Muscle of leg (tissue), 11 donors: ENCODE measurements around the gene ARL11. TPM values are rescaled to one million over a fixed set of nuclear protein-coding genes. Genes with fewer than 3 reads are reported as not detected.
"Not testable (repeated sequence)": the region's sequence is repeated elsewhere in the genome, so short reads cannot be mapped to it uniquely, and the experiment has no call there.

Source experiments
- DNase-seq: peaks from one replicate; pipeline ENCODE4 v3.0.0; 2013
- H3K27ac ChIP-seq: one replicate; pipeline ENCODE4 v1.5.1; 2013; ENCODE audit warnings: mild to moderate bottlenecking, low read length, control low read depth
- H3K27me3 ChIP-seq: one replicate; pipeline ENCODE4 v1.6.1; 2013; ENCODE audit warnings: low read length; ENCODE audit not compliant: control insufficient read depth, insufficient read depth
- H3K36me3 ChIP-seq: one replicate; pipeline ENCODE4 v1.6.1; 2013; ENCODE audit warnings: low read length; ENCODE audit not compliant: control insufficient read depth, insufficient read depth
- H3K4me1 ChIP-seq: one replicate; pipeline ENCODE4 v1.6.1; 2013; ENCODE audit warnings: low read length; ENCODE audit not compliant: control insufficient read depth, insufficient read depth
- H3K4me3 ChIP-seq: one replicate; pipeline ENCODE4 v1.5.1; 2013; ENCODE audit warnings: low read length, control low read depth
- H3K9me3 ChIP-seq: replicated peaks from 2 replicates; pipeline ENCODE4 v1.6.1; 2013; ENCODE audit warnings: low read depth, low read length; ENCODE audit not compliant: control insufficient read depth
- WGBS: methylation state at CpG from one replicate; pipeline ENCODE4 v1.1.5; 2013; ENCODE audit warnings: missing lambda C conversion rate; ENCODE audit not compliant: insufficient coverage; 5-methylcytosine and 5-hydroxymethylcytosine counted together
- polyA plus RNA-seq, 8 donors: library from polyadenylated mRNA; unstranded; fragments of 120-200 nt; gene quantifications; one replicate each; pipeline versions ENCODE4 v1.2.1 to v1.2.3, GENCODE V29; 2013; ENCODE audit warnings: inconsistent platforms in 1 of 8, low replicate concordance in 1 of 8; ENCODE audit not compliant: insufficient read length in 8 of 8, insufficient read depth in 1 of 8
- total RNA-seq: library from RNA; stranded (reverse); fragments of 120-200 nt; gene quantifications from one replicate; pipeline ENCODE4 v1.2.4, GENCODE V29; 2013

The ARL11 gene
- total and polyA plus RNA-seq, 9 donors: 0.23 to 0.83 (median 0.40) TPM

- no peaks in the 10 kb centered on the region for H3K36me3 ChIP-seq
- no peaks in the 10 kb centered on the region for H3K4me1 ChIP-seq
- H3K4me3 ChIP-seq: no peak overlapping the region
- no peak for DNase-seq
- H3K9me3 ChIP-seq: no peaks in the 10 kb centered on the region
- H3K27me3 ChIP-seq: no peaks in the 10 kb centered on the region
- H3K27ac ChIP-seq: no peak overlapping the region
Measured at GRCh38 chr13:49594576-49594975, 33.7 kb upstream of the ARL11 start.

DNA sequence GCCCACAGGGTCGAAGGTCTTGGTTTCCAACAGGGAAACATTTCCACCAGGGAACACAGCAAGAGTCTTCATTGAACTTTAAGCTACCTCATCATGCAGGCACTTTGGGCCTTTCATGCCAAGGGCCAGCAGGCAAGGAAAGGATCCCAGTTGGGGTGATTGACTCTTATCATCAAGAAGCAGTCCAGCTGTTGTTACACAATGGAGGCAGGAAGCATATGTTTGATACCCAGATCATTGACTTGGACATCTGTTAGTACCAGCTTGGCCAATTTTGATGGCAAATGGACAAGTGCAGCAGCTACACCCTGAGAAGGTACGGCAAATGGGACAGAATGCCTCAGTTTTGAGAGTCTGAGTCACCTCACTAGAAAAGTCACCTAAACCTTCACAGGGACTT lies 32.1 kb upstream of the ARL11 start:
- Histone ChIP-seq H3K4me3 (no peak overlapping the region), H3K4me1 (no peaks in the 10 kb centered on the region), H3K9me3 (no peaks in the 10 kb centered on the region), H3K27me3 (no peaks in the 10 kb centered on the region), H3K36me3 (no peaks in the 10 kb centered on the region), H3K27ac (no peak overlapping the region)
- no peak for DNase-seq
- no CpG with 5 or more reads among the region's 2 CpGs for WGBS

DNA sequence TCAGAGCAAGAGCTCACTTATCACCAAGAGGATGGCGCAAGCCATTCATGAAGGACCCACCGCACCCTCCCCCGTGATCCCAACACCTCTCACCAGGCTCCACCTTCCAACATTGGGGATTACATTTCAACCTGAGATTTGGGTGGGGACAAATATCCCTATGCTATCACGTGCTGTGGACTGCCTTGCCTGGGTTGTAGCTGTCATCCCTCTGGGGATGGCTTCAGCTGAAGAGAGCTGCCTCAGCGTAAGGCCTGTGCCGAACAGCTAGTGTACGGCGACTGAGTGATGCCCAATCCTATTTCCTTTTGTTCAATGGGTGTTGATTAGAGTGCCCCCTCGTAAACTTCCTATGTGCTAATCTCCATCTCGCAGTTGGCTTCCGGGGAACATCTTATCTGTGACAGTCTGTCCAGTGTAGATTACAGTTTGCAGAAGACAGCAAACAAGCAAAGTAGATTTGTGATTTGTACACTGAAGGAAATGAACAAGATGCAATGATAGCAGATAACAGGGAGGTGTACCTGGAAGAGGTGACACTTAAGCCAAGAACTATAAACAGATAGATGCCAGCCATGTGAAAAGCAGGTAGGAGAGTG lies 31.2 kb upstream of the ARL11 start:
- Histone ChIP-seq H3K36me3 (no peaks in the 10 kb centered on the region), H3K4me3 (no peak overlapping the region), H3K4me1 (no peaks in the 10 kb centered on the region), H3K27me3 (no peaks in the 10 kb centered on the region), H3K9me3 (no peaks in the 10 kb centered on the region), H3K27ac (no peak overlapping the region)
- DNase-seq: no peak
- 100% methylated on average over 2 of the region's 11 CpGs for WGBS

DNA sequence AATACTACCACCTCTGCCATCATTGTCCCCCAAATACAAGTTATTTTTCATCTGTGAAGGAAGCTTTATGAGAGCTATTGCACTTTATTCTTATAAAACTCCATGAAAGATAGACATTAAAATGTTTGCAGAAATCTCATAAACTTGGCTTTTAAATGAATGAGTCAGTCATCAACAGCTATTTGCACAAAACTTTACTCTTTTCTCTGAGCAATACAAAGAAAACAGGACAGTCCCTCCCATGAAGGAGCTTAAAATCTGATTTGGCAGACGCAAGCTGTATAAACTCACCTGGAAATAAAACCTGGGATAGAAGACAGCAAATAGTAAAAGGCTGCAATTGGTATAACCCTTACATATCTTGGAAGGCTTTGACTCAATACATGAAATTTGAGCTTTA lies 26.3 kb upstream of the ARL11 start:
- Histone ChIP-seq H3K27ac (no peak overlapping the region), H3K4me1 (no peaks in the 10 kb centered on the region), H3K4me3 (no peak overlapping the region), H3K9me3 (no peaks in the 10 kb centered on the region), H3K36me3 (no peaks in the 10 kb centered on the region), H3K27me3 (no peaks in the 10 kb centered on the region)
- DNase-seq: no peak
- no CpG with 5 or more reads among the region's 1 CpG for WGBS

DNA sequence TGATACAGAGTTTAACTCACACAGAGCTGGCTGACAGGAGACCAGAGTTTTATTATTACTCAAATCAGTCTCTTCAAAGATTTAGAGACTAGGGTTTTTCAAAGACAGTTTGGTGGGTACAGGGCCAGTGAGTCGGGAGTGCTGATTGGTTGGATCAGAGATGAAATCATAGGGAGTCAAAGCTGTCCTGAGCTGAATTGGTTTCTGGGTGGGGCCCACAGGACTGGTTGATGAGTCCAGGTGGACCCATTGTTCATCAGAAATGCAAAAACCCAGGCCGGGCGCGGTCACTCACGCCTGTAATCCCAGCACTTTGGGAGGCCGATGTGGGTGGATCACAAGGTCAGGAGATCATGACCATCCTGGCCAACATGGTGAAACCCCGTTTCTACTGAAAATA lies 25.7 kb upstream of the ARL11 start:
- H3K4me1 ChIP-seq, H3K9me3 ChIP-seq, H3K36me3 ChIP-seq, H3K27ac ChIP-seq, H3K4me3 ChIP-seq, DNase-seq, H3K27me3 ChIP-seq: not testable (repeated sequence)
- 87% methylated on average over 7 of the region's 7 CpGs for WGBS

GRCh38 chr13:49604570-49604969 lies 23.7 kb upstream of the ARL11 start:
- no peak for DNase-seq
- H3K9me3 ChIP-seq: no peaks in the 10 kb centered on the region
- H3K4me3 ChIP-seq: no peak overlapping the region
- no peak overlapping the region for H3K27ac ChIP-seq
- H3K27me3 ChIP-seq: no peaks in the 10 kb centered on the region
- 42% methylated on average over 4 of the region's 5 CpGs for WGBS
- no peaks in the 10 kb centered on the region for H3K4me1 ChIP-seq
- H3K36me3 ChIP-seq: no peaks in the 10 kb centered on the region

DNA sequence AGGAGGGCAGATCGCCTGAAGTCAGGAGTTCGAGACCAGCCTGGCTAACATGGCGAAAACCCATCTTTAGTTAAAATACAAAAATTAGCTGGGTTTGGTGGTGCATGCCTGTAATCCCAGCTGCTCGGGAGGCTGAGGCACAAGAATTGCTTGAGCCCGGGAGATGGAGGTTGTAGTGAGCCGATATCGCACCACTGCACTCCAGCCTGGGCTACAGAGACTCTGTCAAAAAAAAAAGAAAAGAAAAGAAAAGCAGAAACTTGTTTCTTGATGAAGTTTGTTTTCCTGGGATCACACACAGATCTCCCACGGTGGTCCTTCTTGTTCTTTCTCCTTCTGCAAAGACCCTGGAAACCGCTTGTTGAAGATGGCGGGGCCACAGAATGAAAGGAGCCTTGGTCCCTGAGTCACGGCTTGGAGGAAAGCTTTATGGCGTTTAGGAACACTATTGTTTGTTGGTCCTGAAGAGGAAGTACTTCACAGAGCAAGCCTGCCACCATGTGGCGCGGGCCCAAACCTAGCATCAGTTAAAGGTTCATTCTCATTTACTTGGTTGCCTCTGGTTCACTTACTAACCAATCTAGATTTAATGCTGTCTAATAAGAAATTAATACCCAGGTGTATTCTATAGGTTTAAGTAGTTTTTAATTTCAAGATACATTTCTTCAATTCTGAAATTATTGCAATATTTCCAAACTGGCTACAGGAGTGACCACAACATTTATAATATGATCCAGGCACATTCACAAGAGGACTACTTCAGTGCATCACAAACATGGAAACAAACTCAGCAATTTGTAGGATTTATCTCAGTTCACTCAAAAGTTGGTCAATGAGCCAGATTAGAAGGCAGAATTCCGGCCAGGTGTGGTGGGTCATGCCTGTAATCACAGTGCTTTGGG lies 21.3 kb upstream of the ARL11 start:
- 39% methylated on average over 8 of the region's 15 CpGs for WGBS
- Histone ChIP-seq H3K36me3 (no peaks in the 10 kb centered on the region), H3K27ac (no peak overlapping the region), H3K4me3 (peak overlapping the region; percentile 5), H3K9me3 (no peaks in the 10 kb centered on the region), H3K27me3 (no peaks in the 10 kb centered on the region), H3K4me1 (peaks cover 3% of the 10 kb centered on the region)
- DNase-seq: peak; percentile 92

DNA sequence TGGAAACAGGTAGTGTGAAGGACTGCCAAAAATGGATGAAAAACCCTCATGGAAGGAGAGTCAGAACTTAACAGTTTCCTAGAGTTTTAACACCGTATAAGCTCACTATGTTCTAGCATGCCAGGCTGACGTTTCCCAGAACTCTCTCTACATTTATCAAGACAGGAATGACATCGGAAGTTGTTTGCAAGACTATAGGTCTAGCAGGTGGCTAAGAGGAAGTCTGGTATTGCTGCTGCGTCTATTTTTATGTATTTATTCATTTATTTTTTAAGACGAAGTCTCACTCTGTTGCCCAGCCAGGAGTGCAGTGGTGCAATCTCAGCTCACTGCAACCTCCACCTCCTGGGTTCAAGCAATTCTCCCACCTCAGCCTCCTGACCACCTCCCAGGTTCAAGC lies 20.5 kb upstream of the ARL11 start:
- Histone ChIP-seq H3K4me1 (peaks cover 3% of the 10 kb centered on the region), H3K9me3 (no peaks in the 10 kb centered on the region), H3K27me3 (no peaks in the 10 kb centered on the region), H3K4me3 (no peak overlapping the region), H3K36me3 (no peaks in the 10 kb centered on the region), H3K27ac (no peak overlapping the region)
- no CpG with 5 or more reads among the region's 5 CpGs for WGBS
- DNase-seq: no peak

GRCh38 chr13:49608651-49609331 lies 19.5 kb upstream of the ARL11 start:
- Histone ChIP-seq H3K27me3 (no peaks in the 10 kb centered on the region), H3K27ac (no peak overlapping the region)
- WGBS: no CpG with 5 or more reads among the region's 1 CpG

DNA sequence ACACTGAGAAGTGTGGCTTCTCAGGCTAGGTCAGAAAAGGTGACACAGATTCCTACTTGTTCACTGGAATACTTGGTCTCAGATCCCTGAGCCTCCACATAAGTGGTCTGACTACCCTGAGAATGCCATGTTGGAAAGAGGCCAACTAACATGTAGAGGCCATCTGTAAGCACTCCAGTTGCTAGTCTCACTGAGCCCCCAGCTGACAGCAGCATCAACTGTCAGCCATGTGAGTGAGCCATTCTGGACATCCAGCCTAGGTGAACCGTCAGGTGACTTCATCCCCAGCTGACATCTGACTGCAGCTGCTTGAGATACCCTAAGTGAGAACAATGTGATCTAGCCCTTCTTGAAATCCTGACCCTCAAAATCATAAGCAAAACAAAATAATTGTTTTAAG lies 18.1 kb upstream of the ARL11 start:
- Histone ChIP-seq H3K9me3 (no peaks in the 10 kb centered on the region), H3K27ac (no peak overlapping the region), H3K4me3 (no peak overlapping the region), H3K27me3 (no peaks in the 10 kb centered on the region), H3K36me3 (no peaks in the 10 kb centered on the region), H3K4me1 (peaks cover 3% of the 10 kb centered on the region)
- no CpG with 5 or more reads among the region's 1 CpG for WGBS
- peak; percentile 76 for DNase-seq

More at GRCh38 chr13:49608651-49609331, 19.5 kb upstream of the ARL11 start:
- peaks cover 3% of the 10 kb centered on the region for H3K4me1 ChIP-seq
- no peak overlapping the region for H3K4me3 ChIP-seq
- no peaks in the 10 kb centered on the region for H3K36me3 ChIP-seq
- DNase-seq: no peak
- no peaks in the 10 kb centered on the region for H3K9me3 ChIP-seq
